Stomach (tissue), 4 donors: ENCODE results near the gene TMEM17.

Source experiments
- CTCF ChIP-seq, 7 experiments: fragments of 450-650 bp in 4 of 7; fragments of 200-600 bp in 3 of 7; sonication (generic) in 3 of 7; IDR thresholded peaks; one replicate each; pipeline ENCODE4 v1.5.1; 2016 to 2019; ENCODE audit warnings: antibody characterized with exemption in 7 of 7, control low read depth in 2 of 7, mild to moderate bottlenecking in 1 of 7
- EP300 ChIP-seq: sonication (generic); formaldehyde crosslinking; IDR thresholded peaks from one replicate; pipeline ENCODE4 v1.6.1; 2017; ENCODE audit warnings: antibody characterized with exemption
- POLR2A ChIP-seq, 4 donors: fragments of 450-650 bp; IDR thresholded peaks; one replicate each; pipeline ENCODE4 v1.6.1; 2016; ENCODE audit warnings: antibody characterized with exemption in 4 of 4, control low read depth in 2 of 4, mild to moderate bottlenecking in 1 of 4, moderate library complexity in 1 of 4
- POLR2AphosphoS5 ChIP-seq, 3 donors: sonication (generic); formaldehyde crosslinking; IDR thresholded peaks; one replicate each; pipeline ENCODE4 v1.6.1; 2016; ENCODE audit warnings: antibody characterized with exemption in 3 of 3

- no peak for TF ChIP-seq CTCF (IDR thresholded peaks at IDR 0.05)
- TF ChIP-seq POLR2AphosphoS5 (IDR thresholded peaks at IDR 0.05), result no peak
- no peak for TF ChIP-seq POLR2A (IDR thresholded peaks at IDR 0.05)
- no peak for TF ChIP-seq EP300
Measured at GRCh38 chr2:62499430-62500060, 6.5 kb downstream of the TMEM17 start.
